H1 (cell line): ENCODE data around the gene DEFB125. TPM values are rescaled to one million over a fixed set of nuclear protein-coding genes. Genes with fewer than 3 reads are reported as not detected.

ENCODE experiments used
- CTCF ChIA-PET: fragments of 300-600 bp; sonication (Branson Sonifier 250); formaldehyde crosslinking; loops from one replicate; lab custom pipeline; 2021; ENCODE audit not compliant: partially characterized antibody; lab: Charles Lee
- POLR2A ChIA-PET: fragments of 300-600 bp; sonication (Branson Sonifier 250); formaldehyde crosslinking; loops from one replicate; lab custom pipeline; 2021; ENCODE audit warnings: inconsistent platforms; ENCODE audit not compliant: partially characterized antibody; lab: Charles Lee
- DNase-seq, 2 experiments: peaks; one replicate each; pipeline versions ENCODE4 v3.0.0 to v3.0.0-alpha.2; 2010 to 2022; ENCODE audit warnings: low spot score in 2 of 2, low read depth in 1 of 2, mixed read lengths in 1 of 2
- FAIRE-seq: peaks from 2 replicates; lab custom pipeline; 2011; peaks lifted over from hg19 to GRCh38; lab: Jason Lieb, UNC
- H2AFZ ChIP-seq: 2 replicates; pipeline ENCODE4 v1.8.1; 2012; ENCODE audit warnings: low read length, inconsistent platforms
- H2AK5ac ChIP-seq: 2 replicates; pipeline ENCODE4 v1.6.1; 2013; ENCODE audit warnings: low read depth, low read length
- H2BK120ac ChIP-seq: replicated peaks from 2 replicates; pipeline ENCODE3; 2013; ENCODE audit warnings: low read depth, low read length, inconsistent platforms
- H2BK12ac ChIP-seq: 2 replicates; pipeline ENCODE4 v1.6.1; 2013; ENCODE audit warnings: low read depth, low read length
- H2BK15ac ChIP-seq: 2 replicates; pipeline ENCODE4 v1.6.1; 2013; ENCODE audit warnings: low read length
- H2BK20ac ChIP-seq: 2 replicates; pipeline ENCODE4 v1.6.1; 2013; ENCODE audit warnings: low read length
- H2BK5ac ChIP-seq: 2 replicates; pipeline ENCODE4 v1.6.1; 2013; ENCODE audit warnings: low read depth, low read length
- H3K14ac ChIP-seq: 2 replicates; pipeline ENCODE4 v1.6.1; 2013; ENCODE audit warnings: inconsistent platforms; ENCODE audit not compliant: insufficient read length
- H3K18ac ChIP-seq: 2 replicates; pipeline ENCODE4 v1.6.1; 2013; ENCODE audit warnings: low read length; ENCODE audit errors: extremely low read depth
- H3K23ac ChIP-seq: 2 replicates; pipeline ENCODE4 v1.6.1; 2013; ENCODE audit warnings: inconsistent platforms; ENCODE audit not compliant: insufficient read length
- H3K23me2 ChIP-seq: 2 replicates; pipeline ENCODE4 v1.6.1; 2013; ENCODE audit warnings: low read depth, low read length
- H3K27ac ChIP-seq: 2 replicates; pipeline ENCODE4 v1.6.1; 2011; ENCODE audit warnings: low read depth, low read length, inconsistent platforms
- H3K27me3 ChIP-seq, 4 experiments: replicated peaks in 1 of 4; 1 replicate in 1 of 4; 2 replicates in 3 of 4; pipeline versions ENCODE4 v1.6.1 to v1.8.1; 2011 to 2013; ENCODE audit warnings: low read length in 3 of 4, mild to moderate bottlenecking in 3 of 4, inconsistent platforms in 2 of 4, mixed read lengths in 2 of 4, moderate library complexity in 1 of 4; ENCODE audit not compliant: control insufficient read depth in 3 of 4, insufficient read depth in 3 of 4; ENCODE audit errors: extremely low read depth in 1 of 4
- H3K36me3 ChIP-seq, 4 experiments: 2 replicates each; pipeline versions ENCODE4 v1.6.1 to v1.8.1; 2011 to 2013; ENCODE audit warnings: mild to moderate bottlenecking in 4 of 4, low read length in 3 of 4, moderate library complexity in 2 of 4, control low read depth in 1 of 4, inconsistent platforms in 1 of 4; ENCODE audit not compliant: insufficient read depth in 4 of 4, control insufficient read depth in 2 of 4
- H3K4ac ChIP-seq: replicated peaks from 2 replicates; pipeline ENCODE3; 2013; ENCODE audit warnings: low read length, low read depth, mixed read lengths, inconsistent platforms; ENCODE audit not compliant: insufficient read length
- H3K4me1 ChIP-seq, 4 experiments: replicated peaks in 1 of 4; 1 replicate in 1 of 4; 2 replicates in 3 of 4; pipeline versions ENCODE4 v1.6.1 to v1.8.1; 2011 to 2013; ENCODE audit warnings: low read length in 3 of 4, inconsistent platforms in 2 of 4, mixed read lengths in 1 of 4; ENCODE audit not compliant: insufficient read depth in 4 of 4, control insufficient read depth in 3 of 4
- H3K4me2 ChIP-seq, 2 experiments: 2 replicates each; pipeline versions ENCODE4 v1.6.1 to v1.8.1; 2011 to 2013; ENCODE audit warnings: low read depth in 2 of 2, low read length in 2 of 2, control low read depth in 1 of 2, inconsistent platforms in 1 of 2, mild to moderate bottlenecking in 1 of 2; ENCODE audit not compliant: insufficient read depth in 1 of 2
- H3K4me3 ChIP-seq, 4 experiments: fragments of 200-600, 300-600 bp in 1 of 4; sonication (generic), shearing (Covaris generic), sonication (Bioruptor Twin) in 1 of 4; 2 replicates each; pipeline versions ENCODE4 v1.5.1 to v1.8.1; 2011 to 2016; ENCODE audit warnings: low read length in 4 of 4, low read depth in 3 of 4, control low read depth in 2 of 4, inconsistent platforms in 2 of 4, mild to moderate bottlenecking in 2 of 4, mixed read lengths in 1 of 4, moderate library complexity in 1 of 4; ENCODE audit not compliant: insufficient read depth in 2 of 4; ENCODE audit errors: extremely low read depth in 1 of 4
- H3K56ac ChIP-seq: replicated peaks from 2 replicates; pipeline ENCODE3; 2013; ENCODE audit warnings: low read depth, mild to moderate bottlenecking, mixed read lengths, low read length, inconsistent platforms; ENCODE audit not compliant: insufficient read length
- H3K79me1 ChIP-seq: 2 replicates; pipeline ENCODE4 v1.6.1; 2013; ENCODE audit warnings: low read depth, low read length, control low read depth
- H3K79me2 ChIP-seq, 2 experiments: 2 replicates each; pipeline versions ENCODE4 v1.6.1 to v1.8.1; 2012 to 2013; ENCODE audit warnings: low read length in 2 of 2, mild to moderate bottlenecking in 2 of 2, inconsistent platforms in 1 of 2; ENCODE audit not compliant: insufficient read depth in 2 of 2, control insufficient read depth in 1 of 2
- H3K9ac ChIP-seq, 4 experiments: replicated peaks in 1 of 4; 1 replicate in 1 of 4; 2 replicates in 3 of 4; pipeline versions ENCODE4 v1.6.1 to v1.8.1; 2011 to 2013; ENCODE audit warnings: low read depth in 3 of 4, low read length in 3 of 4, control low read depth in 2 of 4, mild to moderate bottlenecking in 2 of 4, moderate library complexity in 2 of 4, inconsistent platforms in 1 of 4; ENCODE audit errors: extremely low read depth in 1 of 4
- H3K9me3 ChIP-seq, 2 experiments: 2 replicates each; pipeline versions ENCODE4 v1.6.1 to v1.8.1; 2012 to 2013; ENCODE audit warnings: mild to moderate bottlenecking in 2 of 2, moderate library complexity in 2 of 2, control low read depth in 1 of 2, inconsistent platforms in 1 of 2, low read depth in 1 of 2, low read length in 1 of 2, mixed read lengths in 1 of 2; ENCODE audit not compliant: insufficient read depth in 2 of 2
- H4K20me1 ChIP-seq, 2 experiments: replicated peaks in 1 of 2; 2 replicates each; pipeline versions ENCODE3 to v1.8.1; 2011 to 2013; ENCODE audit warnings: inconsistent platforms in 2 of 2, low read length in 2 of 2, mild to moderate bottlenecking in 1 of 2; ENCODE audit not compliant: insufficient read depth in 2 of 2, control insufficient read depth in 1 of 2
- H4K5ac ChIP-seq: 2 replicates; pipeline ENCODE4 v1.6.1; 2013; ENCODE audit warnings: low read length, low read depth, mixed read lengths, inconsistent platforms; ENCODE audit not compliant: insufficient read length
- H4K8ac ChIP-seq: 2 replicates; pipeline ENCODE4 v1.8.0; 2013; ENCODE audit warnings: mild to moderate bottlenecking, moderate library complexity, low read length, inconsistent platforms; ENCODE audit not compliant: insufficient read depth; ENCODE audit errors: extremely low read depth
- H4K91ac ChIP-seq: replicated peaks from 2 replicates; pipeline ENCODE3; 2013; ENCODE audit warnings: low read length, mixed read lengths, inconsistent platforms; ENCODE audit not compliant: insufficient read length
- ATF2 ChIP-seq: IDR thresholded peaks from 2 replicates; pipeline ENCODE4 v1.6.1; 2012; ENCODE audit warnings: low read length, inconsistent platforms
- CEBPB ChIP-seq: IDR thresholded peaks from 2 replicates; pipeline ENCODE4 v1.6.1; 2012; ENCODE audit warnings: low read depth, low read length
- HDAC2 ChIP-seq, 2 experiments: fragments of 300-600 bp in 1 of 2; sonication (generic) in 1 of 2; IDR thresholded peaks; 2 replicates each; pipeline ENCODE4 v1.6.1; 2011 to 2012; ENCODE audit warnings: low read depth in 2 of 2, low read length in 2 of 2, mild to moderate bottlenecking in 2 of 2, moderate library complexity in 2 of 2, borderline replicate concordance in 1 of 2, inconsistent platforms in 1 of 2
- JUN ChIP-seq: IDR thresholded peaks from 2 replicates; pipeline ENCODE4 v1.6.1; 2011; ENCODE audit warnings: low read depth, mild to moderate bottlenecking, improper control_type of control experiment, low read length
- MAFK ChIP-seq: IDR thresholded peaks from 2 replicates; pipeline ENCODE4 v1.6.1; 2012; ENCODE audit warnings: low read depth, mild to moderate bottlenecking, improper control_type of control experiment, low read length
- MAX ChIP-seq: IDR thresholded peaks from 2 replicates; pipeline ENCODE4 v1.6.1; 2012; ENCODE audit warnings: inconsistent platforms
- NANOG ChIP-seq: IDR thresholded peaks from 2 replicates; pipeline ENCODE4 v1.6.1; 2011; ENCODE audit warnings: low read length, low read depth, mild to moderate bottlenecking, inconsistent platforms; ENCODE audit not compliant: insufficient read depth, poor library complexity, severe bottlenecking
- POLR2AphosphoS5 ChIP-seq: IDR thresholded peaks from 2 replicates; pipeline ENCODE4 v1.6.1; 2011; ENCODE audit warnings: low read depth, low read length
- RNF2 ChIP-seq: fragments of 200-900, 300-1000 bp; sonication (generic); IDR thresholded peaks from 2 replicates; pipeline ENCODE4 v1.7.1; 2016; ENCODE audit warnings: borderline replicate concordance, low read depth, mild to moderate bottlenecking, antibody characterized with exemption, low read length; ENCODE audit not compliant: poor library complexity, severe bottlenecking; ENCODE audit errors: missing control alignments
- RXRA ChIP-seq: IDR thresholded peaks from 2 replicates; pipeline ENCODE4 v1.6.1; 2011; ENCODE audit warnings: low read depth, mild to moderate bottlenecking, low read length, moderate library complexity; ENCODE audit not compliant: insufficient read depth
- SIN3A ChIP-seq, 2 experiments: IDR thresholded peaks in 1 of 2; conservative IDR thresholded peaks in 1 of 2; 2 replicates each; pipeline ENCODE4 v1.6.1; 2011 to 2012; ENCODE audit warnings: low read length in 2 of 2, improper control_type of control experiment in 1 of 2, low read depth in 1 of 2, mild to moderate bottlenecking in 1 of 2
- TAF7 ChIP-seq: optimal IDR thresholded peaks from 2 replicates; pipeline ENCODE3; 2011; ENCODE audit warnings: low read depth, mild to moderate bottlenecking, inconsistent platforms, low read length, moderate library complexity, borderline replicate concordance
- polyA plus RNA-seq, 7 experiments: library from polyadenylated mRNA; depleted of rRNA in 3 of 7; stranded (reverse) in 5 of 7; unstranded in 2 of 7; fragments of >200 nt in 5 of 7; fragments of 200-250 nt in 2 of 7; gene quantifications; 1 replicate in 5 of 7; 2 replicates in 1 of 7; 4 replicates in 1 of 7; pipeline versions ENCODE4 v1.2.1 to v1.2.3, GENCODE V29; 2011 to 2013; ENCODE audit warnings: missing spikeins in 2 of 7, mixed read lengths in 2 of 7
- total RNA-seq: library from RNA; stranded (reverse); fragmentation: NEBNext Ultra II Directional; extraction: Animal tissue kit (Norgen Biotek cat#: 25700); gene quantifications from 2 replicates; pipeline ENCODE4 v1.2.1, GENCODE V29; 2021

Gene DEFB125
- total and polyA plus RNA-seq, 2 of the 8 experiments (the other 6 are each of a cell fraction or from before 2014, with no cell fraction given) = not detected

- Histone ChIP-seq H3K36me3 (no peaks in the 10 kb centered on the region), H3K14ac (no peak overlapping the region), H3K79me1 (no peaks in the 10 kb centered on the region), H3K56ac (no peak overlapping the region), H4K8ac (no peak overlapping the region), H2BK5ac (no peak overlapping the region), H3K4ac (no peak overlapping the region), H2BK12ac (no peak overlapping the region), H2AFZ (no peak overlapping the region), H3K27me3 (no peaks in the 10 kb centered on the region), H3K79me2 (no peaks in the 10 kb centered on the region), H4K20me1 (no peaks in the 10 kb centered on the region), H2BK20ac (no peak overlapping the region), H4K91ac (no peak overlapping the region), H2BK15ac (no peak overlapping the region), H3K4me1 (no peaks in the 10 kb centered on the region), H3K23me2 (no peaks in the 10 kb centered on the region), H3K4me3 (no peak overlapping the region), H3K4me2 (no peak overlapping the region), H2AK5ac (no peak overlapping the region), H3K23ac (no peak overlapping the region), H2BK120ac (no peak overlapping the region), H3K18ac (no peak overlapping the region), H4K5ac (no peak overlapping the region), H3K27ac (no peak overlapping the region), H3K9ac (no peak overlapping the region), H3K9me3 (peaks cover 38 to 48% of the 10 kb centered on the region in 2 experiments)
- FAIRE-seq (no peak), DNase-seq (no peak)
- POLR2A ChIA-PET = no interaction called here
- CTCF ChIA-PET = interaction anchor here (0.6 kb wide), 1 partner anchor 27 kb away, joined by 4 read pairs; no protein-coding TSS in a partner anchor
- TF ChIP-seq TAF7 = no peak
- no peak for TF ChIP-seq SIN3A (conservative IDR thresholded peaks at IDR 0.05 in 1 of 2, IDR thresholded peaks at IDR 0.05 in 1 of 2; ENCODE audit: low read depth in 1 of 2, low read length in 2 of 2)
- no peak for TF ChIP-seq ATF2
- TF ChIP-seq MAX = no peak
- no peak for TF ChIP-seq RXRA
- no peak for TF ChIP-seq MAFK
- no peak for TF ChIP-seq POLR2AphosphoS5
- TF ChIP-seq JUN = no peak
- TF ChIP-seq CEBPB = no peak
- no peak for TF ChIP-seq HDAC2 (IDR thresholded peaks at IDR 0.05; ENCODE audit: borderline replicate concordance in 1 of 2, low read depth in 2 of 2, low read length in 2 of 2)
- no peak for TF ChIP-seq NANOG
- no peak for TF ChIP-seq RNF2
Measured at GRCh38 chr20:101975-102374, 14.5 kb downstream of the DEFB125 start.
